Neural cell (in vitro differentiated cells): ENCODE data around the gene PSMD11. TPM values are rescaled to one million over a fixed set of nuclear protein-coding genes. Genes with fewer than 3 reads are reported as not detected.

ENCODE experiments used
- H2AFZ ChIP-seq: fragments of 200-600, 300-800 bp; sonication (generic), shearing (Covaris generic); 2 replicates; pipeline ENCODE4 v1.6.0; 2014; ENCODE audit warnings: low read depth, mild to moderate bottlenecking, antibody characterized with exemption, low read length, moderate library complexity
- H3F3A ChIP-seq: fragments of 200-600 bp; shearing (Covaris generic); 2 replicates; pipeline ENCODE4 v1.6.1; 2016; ENCODE audit warnings: mild to moderate bottlenecking, moderate library complexity, mixed read lengths, antibody characterized with exemption, low read length; ENCODE audit not compliant: insufficient read depth, poor library complexity, severe bottlenecking
- H3K27ac ChIP-seq: fragments of 200-600, 300-800 bp; sonication (generic), shearing (Covaris generic); 2 replicates; pipeline ENCODE4 v1.5.1; 2014; ENCODE audit warnings: mild to moderate bottlenecking, low read length, moderate library complexity
- H3K27me3 ChIP-seq: fragments of 300-800, 200-600 bp; sonication (generic), shearing (Covaris generic); 2 replicates; pipeline ENCODE4 v1.6.0; 2014; ENCODE audit warnings: mild to moderate bottlenecking, low read depth, low read length, moderate library complexity; ENCODE audit not compliant: insufficient read depth
- H3K36me3 ChIP-seq: fragments of 300-800, 200-600 bp; sonication (generic), shearing (Covaris generic); 2 replicates; pipeline ENCODE4 v1.5.1; 2014; ENCODE audit warnings: mild to moderate bottlenecking, antibody characterized with exemption, low read length, moderate library complexity; ENCODE audit not compliant: insufficient read depth
- H3K4me2 ChIP-seq: fragments of 300-800, 200-600 bp; sonication (generic), shearing (Covaris generic); 2 replicates; pipeline ENCODE4 v1.6.0; 2014; ENCODE audit warnings: mild to moderate bottlenecking, low read length
- H3K4me3 ChIP-seq: fragments of 300-800, 200-600 bp; sonication (generic), shearing (Covaris generic); 2 replicates; pipeline ENCODE4 v1.5.1; 2014; ENCODE audit warnings: mild to moderate bottlenecking, low read length, moderate library complexity
- H3K79me2 ChIP-seq: fragments of 200-600 bp; shearing (Covaris generic); replicated peaks from 2 replicates; pipeline ENCODE4 v1.6.0; 2014; ENCODE audit warnings: mild to moderate bottlenecking, low read length, moderate library complexity; ENCODE audit not compliant: insufficient read depth
- H3K9ac ChIP-seq: fragments of 300-800, 200-600 bp; sonication (generic), shearing (Covaris generic); 2 replicates; pipeline ENCODE4 v1.6.1; 2016; ENCODE audit warnings: mild to moderate bottlenecking, low read length, mixed read lengths
- H3K9me2 ChIP-seq: fragments of 200-600 bp; shearing (Covaris generic); 2 replicates; pipeline ENCODE4 v1.6.1; 2016; ENCODE audit warnings: mild to moderate bottlenecking, low read length, mixed read lengths; ENCODE audit not compliant: insufficient read depth
- H3K9me3 ChIP-seq: fragments of 200-600, 300-800 bp; sonication (generic), shearing (Covaris generic); 2 replicates; pipeline ENCODE4 v1.6.1; 2016; ENCODE audit warnings: mild to moderate bottlenecking, mixed run types, low read length, moderate library complexity, mixed read lengths
- H4K20me1 ChIP-seq: fragments of 200-600 bp; shearing (Covaris generic); 2 replicates; pipeline ENCODE4 v1.6.1; 2016; ENCODE audit warnings: mild to moderate bottlenecking, mixed run types; ENCODE audit not compliant: insufficient read depth
- CTCF ChIP-seq: fragments of 450-650 bp; IDR thresholded peaks from 2 replicates; pipeline ENCODE4 v1.5.1; 2014; ENCODE audit warnings: antibody characterized with exemption, mild to moderate bottlenecking, moderate library complexity; ENCODE audit not compliant: poor library complexity, severe bottlenecking
- EP300 ChIP-seq: fragments of 450-650 bp; conservative IDR thresholded peaks from 2 replicates; pipeline ENCODE4 v1.6.1; 2014; ENCODE audit warnings: antibody characterized with exemption, mild to moderate bottlenecking, moderate library complexity; ENCODE audit not compliant: poor library complexity, severe bottlenecking
- EZH2 ChIP-seq: fragments of 200-600, 300-800 bp; shearing (Covaris generic), sonication (generic); IDR thresholded peaks from 2 replicates; pipeline ENCODE4 v1.6.1; 2014; ENCODE audit warnings: antibody characterized with exemption, low read length, borderline replicate concordance, mild to moderate bottlenecking; ENCODE audit not compliant: insufficient read depth, poor library complexity, severe bottlenecking
- MXI1 ChIP-seq: fragments of 450-650 bp; conservative IDR thresholded peaks from 2 replicates; pipeline ENCODE4 v1.6.1; 2014; ENCODE audit warnings: antibody characterized with exemption, mild to moderate bottlenecking; ENCODE audit not compliant: poor library complexity, severe bottlenecking
- POLR2AphosphoS5 ChIP-seq: IDR thresholded peaks from 2 replicates; pipeline ENCODE4 v1.6.1; 2012
- RAD21 ChIP-seq: fragments of 450-650 bp; conservative IDR thresholded peaks from 2 replicates; pipeline ENCODE4 v1.6.1; 2014; ENCODE audit warnings: antibody characterized with exemption, mild to moderate bottlenecking, moderate library complexity
- REST ChIP-seq: IDR thresholded peaks from 2 replicates; pipeline ENCODE4 v1.6.1; 2012; ENCODE audit warnings: borderline replicate concordance
- SMC3 ChIP-seq: fragments of 450-650 bp; conservative IDR thresholded peaks from 2 replicates; pipeline ENCODE4 v1.6.1; 2014; ENCODE audit warnings: antibody characterized with exemption, mild to moderate bottlenecking, moderate library complexity; ENCODE audit not compliant: poor library complexity
- TAF1 ChIP-seq: IDR thresholded peaks from 2 replicates; pipeline ENCODE4 v1.6.1; 2012; ENCODE audit warnings: low read depth
- polyA plus RNA-seq: library from polyadenylated mRNA; depleted of rRNA; stranded (reverse); fragments of >200 nt; gene quantifications from 2 replicates; pipeline ENCODE4 v1.2.3, GENCODE V29; 2014

The PSMD11 gene
- polyA plus RNA-seq, 1 donor from 2014 or later = 43.9 TPM

GRCh38 chr17:32482568-32483320 lies 38.4 kb downstream of the PSMD11 start:
- no peak overlapping the region for H3K4me2 ChIP-seq
- no peaks in the 10 kb centered on the region for H3K27me3 ChIP-seq
- H3K36me3 ChIP-seq = peaks cover 17% of the 10 kb centered on the region
- peak overlapping the region; percentile 63 for H3K9ac ChIP-seq
- H3K9me3 ChIP-seq = no peaks in the 10 kb centered on the region
- TF ChIP-seq MXI1 = no peak
- no peak for TF ChIP-seq POLR2AphosphoS5
- TF ChIP-seq EZH2 = no peak
- no peak for TF ChIP-seq REST
- no peak for TF ChIP-seq EP300
- TF ChIP-seq SMC3 = no peak
- no peak for TF ChIP-seq TAF1
- TF ChIP-seq RAD21 = no peak
- H3K4me3 ChIP-seq = no peak overlapping the region
- peaks cover 3% of the 10 kb centered on the region for H3F3A ChIP-seq
- H3K9me2 ChIP-seq = no peaks in the 10 kb centered on the region
- H2AFZ ChIP-seq = no peak overlapping the region
- H4K20me1 ChIP-seq = no peaks in the 10 kb centered on the region
- H3K79me2 ChIP-seq = peaks cover 3% of the 10 kb centered on the region
- peak overlapping the region; percentile 89 for H3K27ac ChIP-seq

DNA sequence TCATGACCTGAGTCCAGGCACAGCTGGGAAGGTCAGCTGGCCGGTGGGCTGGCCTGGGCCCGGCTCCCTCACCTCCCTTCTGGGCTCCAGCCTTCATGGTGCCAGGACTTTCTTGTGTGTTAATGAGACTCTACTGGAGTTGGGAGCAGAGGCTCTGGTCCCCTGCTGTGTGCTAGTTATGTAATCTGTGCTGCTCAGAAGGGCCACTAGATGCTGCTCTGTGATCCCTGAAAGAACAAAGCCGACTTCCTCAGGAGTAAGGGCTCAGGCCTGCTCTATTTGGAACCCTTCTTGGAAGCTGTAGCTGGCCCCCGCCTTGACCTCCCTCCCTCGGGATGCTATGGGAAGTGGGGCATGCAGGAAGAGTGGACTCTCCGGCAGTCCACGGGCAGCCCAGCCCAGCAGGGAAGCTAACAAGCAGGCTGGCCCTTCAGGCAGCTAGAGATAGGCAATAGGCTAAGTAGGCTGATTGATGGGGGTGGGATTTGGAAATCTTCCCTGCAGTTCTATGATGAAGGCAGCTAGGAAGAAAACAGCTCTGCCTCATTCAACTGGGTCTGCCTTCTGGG lies 39.2 kb downstream of the PSMD11 start:
- Histone ChIP-seq H3K27me3 (no peaks in the 10 kb centered on the region), H3K9ac (peak overlapping the region; percentile 63), H3K36me3 (peaks cover 16% of the 10 kb centered on the region), H3K4me2 (no peak overlapping the region), H3F3A (peaks cover 3% of the 10 kb centered on the region), H3K4me3 (peak overlapping the region; percentile 26), H3K9me2 (no peaks in the 10 kb centered on the region), H3K9me3 (no peaks in the 10 kb centered on the region), H3K27ac (peak overlapping the region; percentile 89), H4K20me1 (no peaks in the 10 kb centered on the region), H3K79me2 (peaks cover 11% of the 10 kb centered on the region), H2AFZ (peak overlapping the region; percentile 7)
- TF ChIP-seq MXI1 (peak; percentile 32), EZH2 (no peak), REST (peak; percentile 86), SMC3 (peak; percentile 99), CTCF (peak; percentile 98), TAF1 (no peak), RAD21 (peak; percentile 99), POLR2AphosphoS5 (peak; percentile 43), EP300 (peak; percentile 61)
